M059J (cell line): ENCODE results near the gene ZNF138. TPM values are rescaled to one million over a fixed set of nuclear protein-coding genes. Genes with fewer than 3 reads are reported as not detected.
A peak's percentile ranks its signal among the peaks of the same experiment; 100 is the strongest.
"Not testable (repeated sequence)": the region's sequence is repeated elsewhere in the genome, so short reads cannot be mapped to it uniquely, and the experiment has no call there.

Experiments used
- DNase-seq: peaks from one replicate; pipeline ENCODE4 v3.0.0-alpha.2; 2012; ENCODE audit warnings: low read depth
- total RNA-seq: library from RNA; depleted of rRNA; stranded (reverse); fragments of >200 nt; shearing (Covaris generic); gene quantifications from 2 replicates; pipeline ENCODE4 v1.2.3, GENCODE V29; 2014

Gene ZNF138
- total RNA-seq, 1 experiment from 2014 or later = 9.2 TPM

GRCh38 chr7:64838691-64839090, 44.5 kb downstream of the ZNF138 start:
- no peak for DNase-seq

GRCh38 chr7:64839910-64840309, 45.7 kb downstream of the ZNF138 start:
- DNase-seq = no peak

- DNase-seq = peak; percentile 82
These were observed 55.2 kb downstream of the ZNF138 start for GRCh38 chr7:64849250-64849923.

GRCh38 chr7:64849924-64850499, 55.8 kb downstream of the ZNF138 start:
- DNase-seq = no peak

- DNase-seq = no peak
These were observed 59.5 kb downstream of the ZNF138 start for GRCh38 chr7:64853679-64854078.

GRCh38 chr7:64854969-64855368, 60.7 kb downstream of the ZNF138 start:
- DNase-seq = no peak

- no peak for DNase-seq
These were observed 68.8 kb downstream of the ZNF138 start for GRCh38 chr7:64863021-64863420.

GRCh38 chr7:64863530-64863929, 69.3 kb downstream of the ZNF138 start:
- DNase-seq = not testable (repeated sequence)

GRCh38 chr7:64863969-64864368, 69.7 kb downstream of the ZNF138 start:
- DNase-seq = no peak

GRCh38 chr7:64867863-64868440, 73.7 kb downstream of the ZNF138 start:
- DNase-seq = no peak

- DNase-seq = no peak
These were observed 74.3 kb downstream of the ZNF138 start for GRCh38 chr7:64868499-64868898.

- no peak for DNase-seq
These were observed 75.0 kb downstream of the ZNF138 start for GRCh38 chr7:64869121-64869725.

- no peak for DNase-seq
These were observed 75.8 kb downstream of the ZNF138 start for GRCh38 chr7:64869912-64870562.

- no peak for DNase-seq
These were observed 76.4 kb downstream of the ZNF138 start for GRCh38 chr7:64870656-64871055.

GRCh38 chr7:64871761-64872160, 77.5 kb downstream of the ZNF138 start:
- DNase-seq = no peak

- DNase-seq = no peak
These were observed 78.3 kb downstream of the ZNF138 start for GRCh38 chr7:64872351-64873154.

- DNase-seq = no peak
These were observed 78.9 kb downstream of the ZNF138 start for GRCh38 chr7:64873155-64873500.

- DNase-seq = no peak
These were observed 79.3 kb downstream of the ZNF138 start for GRCh38 chr7:64873517-64873916.

- peak; percentile 80 for DNase-seq
These were observed 79.9 kb downstream of the ZNF138 start for GRCh38 chr7:64874114-64874513.

GRCh38 chr7:64874562-64875250, 80.5 kb downstream of the ZNF138 start:
- DNase-seq = no peak

GRCh38 chr7:64875258-64875657, 81.0 kb downstream of the ZNF138 start:
- no peak for DNase-seq
